HUES64 (cell line): ENCODE results near the gene CCDC6.

Experiments used
- H3K27ac ChIP-seq: 2 replicates; pipeline ENCODE4 v1.7.0; 2013; ENCODE audit warnings: low read depth, low read length, inconsistent platforms
- H3K27me3 ChIP-seq: 2 replicates; pipeline ENCODE4 v1.6.1; 2013; ENCODE audit warnings: mild to moderate bottlenecking, low read length; ENCODE audit not compliant: insufficient read depth
- H3K36me3 ChIP-seq: 2 replicates; pipeline ENCODE4 v1.6.1; 2013; ENCODE audit warnings: mild to moderate bottlenecking, low read length; ENCODE audit not compliant: insufficient read depth
- H3K4me1 ChIP-seq: 2 replicates; pipeline ENCODE4 v1.6.1; 2013; ENCODE audit warnings: mild to moderate bottlenecking, low read length, moderate library complexity; ENCODE audit not compliant: insufficient read depth
- H3K4me3 ChIP-seq: 2 replicates; pipeline ENCODE4 v1.5.1; 2013; ENCODE audit warnings: mild to moderate bottlenecking, low read length, moderate library complexity
- H3K9ac ChIP-seq: 2 replicates; pipeline ENCODE4 v1.6.1; 2013; ENCODE audit warnings: mild to moderate bottlenecking, low read depth, low read length
- H3K9me3 ChIP-seq: 2 replicates; pipeline ENCODE4 v1.6.1; 2013; ENCODE audit warnings: low read depth, low read length; ENCODE audit not compliant: insufficient read depth
- WGBS: fragments of 150-250, 120-280 bp; methylation state at CpG from one replicate; pipeline ENCODE4 v1.1.7; 2013; ENCODE audit warnings: missing lambda C conversion rate; 5-methylcytosine and 5-hydroxymethylcytosine counted together

Gene CCDC6

DNA sequence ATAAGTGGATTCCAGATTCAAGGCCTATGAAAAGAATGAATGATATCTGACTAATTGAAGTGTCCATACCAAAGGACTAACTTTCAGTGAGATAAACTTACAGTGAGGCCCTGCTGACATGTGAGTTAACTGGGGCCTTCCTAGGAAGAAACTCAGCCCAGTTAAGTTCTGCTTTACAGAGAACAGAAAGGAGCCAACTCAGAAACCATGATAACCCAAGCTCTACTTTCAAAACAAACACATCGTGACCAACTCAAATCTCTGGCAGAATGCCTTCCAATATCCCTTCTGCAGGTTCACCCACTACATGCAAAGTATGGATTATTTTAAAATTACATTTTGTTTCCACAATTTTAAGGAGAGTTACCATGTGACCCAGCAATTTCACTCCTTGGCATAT, 77.3 kb downstream of the CCDC6 start:
- peaks cover 11% of the 10 kb centered on the region for H3K4me1 ChIP-seq
- WGBS, result 94% methylated on average over 1 of the region's 1 CpG
- H3K4me3 ChIP-seq, result no peak overlapping the region
- no peaks in the 10 kb centered on the region for H3K27me3 ChIP-seq
- H3K36me3 ChIP-seq, result peaks cover 49% of the 10 kb centered on the region
- H3K9ac ChIP-seq, result no peak overlapping the region
- no peak overlapping the region for H3K27ac ChIP-seq
- H3K9me3 ChIP-seq, result no peaks in the 10 kb centered on the region

GRCh38 chr10:59825932-59826331, 80.4 kb downstream of the CCDC6 start:
- no peaks in the 10 kb centered on the region for H3K27me3 ChIP-seq
- H3K4me3 ChIP-seq, result no peak overlapping the region
- peaks cover 31% of the 10 kb centered on the region for H3K36me3 ChIP-seq
- H3K27ac ChIP-seq, result no peak overlapping the region
- H3K9me3 ChIP-seq, result no peaks in the 10 kb centered on the region
- H3K4me1 ChIP-seq, result peaks cover 11% of the 10 kb centered on the region
- H3K9ac ChIP-seq, result no peak overlapping the region

DNA sequence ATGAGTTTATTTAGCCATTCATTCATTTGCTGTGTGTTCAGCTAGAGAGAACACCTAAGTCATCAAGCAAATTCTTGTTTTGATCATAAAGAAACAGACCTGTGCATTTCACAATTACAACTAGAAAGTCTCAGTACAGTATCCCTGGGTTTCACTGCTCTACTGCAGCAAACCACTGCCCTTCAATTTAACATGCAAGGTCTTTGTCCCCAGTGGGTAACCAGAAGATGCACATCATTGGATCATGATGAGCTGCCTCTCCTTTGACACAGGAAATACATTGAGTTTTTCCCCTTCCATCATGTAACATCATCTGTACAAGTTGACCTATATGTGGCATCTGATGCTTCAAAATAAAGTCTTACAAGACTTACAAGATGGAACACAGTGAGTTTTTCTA, 82.6 kb downstream of the CCDC6 start:
- Histone ChIP-seq H3K9me3 (no peaks in the 10 kb centered on the region), H3K27ac (no peak overlapping the region), H3K27me3 (no peaks in the 10 kb centered on the region), H3K4me1 (peaks cover 15% of the 10 kb centered on the region), H3K9ac (no peak overlapping the region), H3K36me3 (peaks cover 15% of the 10 kb centered on the region), H3K4me3 (no peak overlapping the region)

DNA sequence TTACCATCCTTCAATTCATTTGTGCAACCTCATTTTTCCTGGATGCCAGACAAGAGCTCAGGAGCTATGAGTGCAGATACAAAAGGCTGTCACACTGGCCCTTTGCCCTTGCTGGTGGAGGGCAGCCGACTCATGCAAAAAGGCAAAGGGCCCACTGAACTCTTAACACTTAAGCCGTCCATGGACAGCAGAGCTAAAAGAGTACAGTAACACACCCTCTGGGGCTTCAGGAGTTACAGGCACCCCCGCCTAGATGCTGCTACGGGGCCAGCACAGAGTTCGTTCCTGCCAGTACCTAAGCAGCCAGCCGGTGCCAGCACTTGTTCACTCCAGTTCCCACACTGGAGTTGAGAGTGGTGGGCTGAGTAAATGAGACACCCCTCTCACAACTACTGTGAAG, 83.2 kb downstream of the CCDC6 start:
- H3K27ac ChIP-seq, result no peak overlapping the region
- H3K9me3 ChIP-seq, result no peaks in the 10 kb centered on the region
- peaks cover 19% of the 10 kb centered on the region for H3K36me3 ChIP-seq
- no peaks in the 10 kb centered on the region for H3K27me3 ChIP-seq
- H3K9ac ChIP-seq, result no peak overlapping the region
- 92% methylated on average over 6 of the region's 6 CpGs for WGBS
- H3K4me3 ChIP-seq, result no peak overlapping the region
- H3K4me1 ChIP-seq, result peaks cover 15% of the 10 kb centered on the region

DNA sequence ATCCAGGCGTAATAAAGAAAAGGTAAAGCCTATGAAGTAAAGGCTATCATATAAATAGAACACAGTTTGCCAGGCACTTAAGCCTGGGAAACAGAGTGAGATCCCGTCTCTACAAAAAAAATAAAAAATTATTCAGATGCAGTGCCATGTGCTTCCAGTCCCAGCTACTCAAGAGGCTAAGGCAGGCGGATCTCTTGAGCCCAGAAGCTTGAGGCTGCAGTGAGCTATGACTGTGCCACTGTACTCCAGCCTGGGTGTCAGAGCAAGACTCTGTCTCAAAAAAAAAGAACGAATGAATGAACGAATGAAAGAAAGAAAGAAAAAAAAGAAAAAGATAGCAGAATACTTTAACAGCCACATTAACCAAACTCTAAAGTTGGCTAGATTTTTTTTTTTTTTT, 85.9 kb downstream of the CCDC6 start:
- Histone ChIP-seq H3K4me3 (no peak overlapping the region), H3K36me3 (peaks cover 17% of the 10 kb centered on the region), H3K9ac (no peak overlapping the region), H3K27me3 (no peaks in the 10 kb centered on the region), H3K4me1 (peaks cover 12% of the 10 kb centered on the region), H3K9me3 (no peaks in the 10 kb centered on the region), H3K27ac (no peak overlapping the region)
- 90% methylated on average over 4 of the region's 5 CpGs for WGBS

GRCh38 chr10:59819683-59820082, 86.7 kb downstream of the CCDC6 start:
- Histone ChIP-seq H3K9me3 (no peaks in the 10 kb centered on the region), H3K27me3 (no peaks in the 10 kb centered on the region), H3K9ac (no peak overlapping the region), H3K4me1 (peaks cover 11% of the 10 kb centered on the region), H3K36me3 (peaks cover 17% of the 10 kb centered on the region), H3K27ac (no peak overlapping the region), H3K4me3 (no peak overlapping the region)
- WGBS, result 93% methylated on average over 2 of the region's 2 CpGs

- Histone ChIP-seq H3K4me1 (peaks cover 11% of the 10 kb centered on the region), H3K9ac (no peak overlapping the region), H3K27me3 (no peaks in the 10 kb centered on the region), H3K4me3 (no peak overlapping the region), H3K27ac (no peak overlapping the region), H3K36me3 (peaks cover 16% of the 10 kb centered on the region), H3K9me3 (no peaks in the 10 kb centered on the region)
- 100% methylated on average over 1 of the region's 1 CpG for WGBS
Observed at GRCh38 chr10:59819265-59819664, 87.1 kb downstream of the CCDC6 start.

DNA sequence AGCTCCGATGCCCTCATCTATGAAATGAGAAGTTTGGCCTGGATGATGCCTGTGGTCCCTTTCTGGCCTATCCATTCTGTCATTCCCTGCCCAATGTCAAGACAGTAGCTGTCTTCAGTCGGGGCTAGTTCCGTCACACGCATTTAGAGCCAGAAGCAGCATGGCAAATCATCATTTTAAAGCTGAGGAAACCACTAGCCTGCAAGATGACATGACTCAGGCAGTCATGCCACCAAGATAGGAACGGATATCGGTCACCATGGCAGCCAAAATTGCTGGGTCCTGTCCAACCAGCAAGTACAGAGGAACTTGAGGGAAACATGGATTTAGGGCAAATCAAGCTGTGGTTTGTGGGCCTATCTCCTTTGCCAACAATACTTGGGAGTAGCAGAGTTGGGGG, 88.6 kb downstream of the CCDC6 start:
- WGBS, result 96% methylated on average over 6 of the region's 6 CpGs
- Histone ChIP-seq H3K4me1 (peaks cover 11% of the 10 kb centered on the region), H3K27me3 (no peaks in the 10 kb centered on the region), H3K4me3 (no peak overlapping the region), H3K9ac (no peak overlapping the region), H3K36me3 (peaks cover 29% of the 10 kb centered on the region), H3K27ac (no peak overlapping the region), H3K9me3 (no peaks in the 10 kb centered on the region)

DNA sequence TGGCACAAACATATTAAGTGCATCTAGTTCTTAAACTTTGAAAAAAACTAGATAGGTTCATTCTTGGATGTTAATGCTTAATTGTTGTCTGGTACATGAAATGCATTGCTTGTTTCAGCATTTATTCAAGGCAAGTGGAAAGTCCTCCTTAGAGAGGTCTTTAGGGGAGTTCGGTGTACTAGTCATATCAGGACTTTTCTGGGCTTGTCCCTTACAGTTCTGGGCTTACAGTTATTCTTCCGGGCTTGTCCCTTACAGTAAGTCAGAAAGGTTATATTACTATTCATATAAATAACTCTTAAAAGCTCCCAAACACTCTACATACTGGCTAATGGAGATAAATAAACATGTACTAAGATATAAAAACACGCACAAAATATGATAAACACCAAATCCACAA, 91.5 kb downstream of the CCDC6 start:
- Histone ChIP-seq H3K4me3 (no peak overlapping the region), H3K27me3 (no peaks in the 10 kb centered on the region), H3K9ac (no peak overlapping the region), H3K27ac (no peak overlapping the region), H3K36me3 (peaks cover 58% of the 10 kb centered on the region), H3K9me3 (no peaks in the 10 kb centered on the region), H3K4me1 (peaks cover 2% of the 10 kb centered on the region; the same call in 1 of the 2 replicates)
- WGBS, result 100% methylated on average over 1 of the region's 3 CpGs

DNA sequence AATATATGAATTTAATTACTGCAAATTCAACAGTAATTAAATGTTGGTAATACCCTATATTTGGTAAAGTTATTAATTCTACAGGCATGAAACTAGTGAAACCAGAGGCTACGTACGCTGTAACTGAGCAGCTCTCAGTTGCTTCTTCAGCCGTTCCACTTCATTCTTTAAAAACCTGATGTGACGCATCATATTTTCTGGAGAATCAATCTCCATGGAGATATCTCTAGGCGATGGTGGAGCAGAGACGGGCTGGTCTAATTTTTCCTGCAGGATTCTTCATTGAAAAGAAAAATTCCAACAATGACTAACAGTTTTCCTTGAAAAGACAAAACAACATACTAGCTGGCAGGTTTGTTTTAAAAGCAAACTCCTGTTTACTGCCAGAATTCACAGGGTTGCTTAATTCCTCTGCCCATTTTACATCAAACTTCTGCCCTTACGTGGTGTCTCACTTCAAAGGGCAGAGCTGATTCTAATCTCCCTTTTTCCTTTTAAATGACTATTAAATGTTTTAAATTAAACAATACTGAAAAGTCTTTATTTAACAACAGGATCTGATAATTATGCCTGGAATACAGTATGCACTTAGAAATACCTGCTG, 93.7 kb downstream of the CCDC6 start:
- 98% methylated on average over 7 of the region's 7 CpGs for WGBS
- H3K27me3 ChIP-seq, result no peaks in the 10 kb centered on the region
- no peak overlapping the region for H3K27ac ChIP-seq
- peaks cover 4% of the 10 kb centered on the region; the same call in 1 of the 2 replicates for H3K4me1 ChIP-seq
- no peaks in the 10 kb centered on the region for H3K9me3 ChIP-seq
- H3K36me3 ChIP-seq, result peaks cover 66% of the 10 kb centered on the region
- no peak overlapping the region for H3K4me3 ChIP-seq
- H3K9ac ChIP-seq, result no peak overlapping the region

- no peaks in the 10 kb centered on the region for H3K9me3 ChIP-seq
- 97% methylated on average over 2 of the region's 2 CpGs for WGBS
- no peaks in the 10 kb centered on the region for H3K27me3 ChIP-seq
- peaks cover 92% of the 10 kb centered on the region for H3K36me3 ChIP-seq
- H3K27ac ChIP-seq, result no peak overlapping the region
- no peak overlapping the region for H3K4me3 ChIP-seq
- H3K9ac ChIP-seq, result no peak overlapping the region
- H3K4me1 ChIP-seq, result peaks cover 4% of the 10 kb centered on the region; the same call in 1 of the 2 replicates
Observed at GRCh38 chr10:59809644-59809974, 96.7 kb downstream of the CCDC6 start.
